ENCODE results near the gene NEURL4.

GRCh38 chr17:7307686-7308624, 21.2 kb downstream of the NEURL4 start:
- TF ChIP-seq CTCF (IDR thresholded peaks at IDR 0.05) = peak in 1 of 3 donors; percentile 8
- no peak for TF ChIP-seq POLR2A (IDR thresholded peaks at IDR 0.05)
